ENCODE measurements around the gene CLEC2L. TPM values are rescaled to one million over a fixed set of nuclear protein-coding genes. Genes with fewer than 3 reads are reported as not detected.

The CLEC2L gene
- polyA plus RNA-seq, 1 of the 3 experiments (the other 2 are of a cell fraction) = not detected

DNA sequence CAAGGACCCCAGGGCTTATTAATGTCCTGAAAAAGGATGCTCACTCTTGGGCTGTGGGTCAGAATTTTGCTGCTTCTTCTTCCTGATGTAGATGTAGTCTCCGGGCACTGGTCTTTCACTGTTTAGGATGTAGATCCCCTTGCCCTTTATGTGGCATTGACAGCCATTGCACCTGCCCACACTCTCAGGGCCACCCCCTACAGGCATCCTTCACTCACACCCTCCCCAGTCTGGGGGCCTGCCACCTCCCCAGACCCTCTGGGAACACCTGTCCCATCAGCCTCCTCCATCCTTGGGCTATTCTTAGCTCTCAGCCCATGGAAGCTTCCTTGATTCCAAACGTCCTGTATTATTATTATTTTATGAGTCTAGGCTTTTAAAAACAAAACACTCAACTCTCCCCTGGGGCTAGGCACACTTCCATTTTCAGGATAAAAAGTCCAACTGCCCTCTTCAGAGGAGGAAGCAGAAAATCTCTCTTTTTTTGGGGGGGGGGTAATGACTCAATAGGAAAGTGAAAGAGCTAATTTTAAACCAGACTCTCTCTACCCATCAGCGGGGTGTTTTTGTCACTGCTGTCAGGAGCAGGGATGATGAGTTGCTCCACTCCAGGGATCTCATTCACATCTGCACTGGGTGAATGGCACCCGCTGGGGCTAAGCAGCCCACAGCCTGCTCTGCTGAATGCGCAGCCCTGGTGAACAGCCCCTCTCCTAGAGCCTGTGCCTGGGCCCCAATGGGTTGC lies 28.5 kb upstream of the CLEC2L start:
- Histone ChIP-seq H3F3A (replicated peaks; ENCODE audit: insufficient read depth) (no peaks in the 10 kb centered on the region), H3K9me3 (no peaks in the 10 kb centered on the region), H3K9ac (no peak overlapping the region), H3K9me2 (no peaks in the 10 kb centered on the region), H3K79me2 (ENCODE audit: insufficient read depth) (no peaks in the 10 kb centered on the region), H3K27ac (ENCODE audit: low read depth in 2 of 2, low read length in 1 of 2) (no peak overlapping the region), H3K4me3 (ENCODE audit: low read depth in 2 of 2, low read length in 1 of 2) (no peak overlapping the region), H3K4me1 (ENCODE audit: control insufficient read depth in 1 of 2, insufficient read depth in 2 of 2, low read depth in 1 of 2, low read length in 1 of 2) (0 out of 4 replicates have a peak, but pooled peaks cover 0 to 4% of the 10 kb centered on the region in 2 experiments), H2AFZ (ENCODE audit: low read depth) (no peak overlapping the region), H3K36me3 (replicated peaks in 1 of 2; ENCODE audit: control insufficient read depth in 1 of 2, insufficient read depth in 2 of 2, low read length in 1 of 2) (no peaks in the 10 kb centered on the region), H3K27me3 (ENCODE audit: insufficient read depth) (no peaks in the 10 kb centered on the region; the same call in 1 of the 2 replicates), H3K4me2 (no peak overlapping the region), H4K20me1 (ENCODE audit: insufficient read depth) (no peaks in the 10 kb centered on the region)
- no peak for DNase-seq
- ChIA-PET CTCF (interaction anchor here (0.6 to 1.6 kb wide), 4 partner anchors 82 to 507 kb away, joined by 3 to 5 read pairs (median 4); no protein-coding TSS in a partner anchor), POLR2A (no interaction called here)
- 57% methylated on average over 4 of the region's 5 CpGs for WGBS (ENCODE audit: low lambda C conversion rate)
- no peak for TF ChIP-seq RXRA (IDR thresholded peaks at IDR 0.05; ENCODE audit: borderline replicate concordance, low read depth)
- TF ChIP-seq, protein P1, sequence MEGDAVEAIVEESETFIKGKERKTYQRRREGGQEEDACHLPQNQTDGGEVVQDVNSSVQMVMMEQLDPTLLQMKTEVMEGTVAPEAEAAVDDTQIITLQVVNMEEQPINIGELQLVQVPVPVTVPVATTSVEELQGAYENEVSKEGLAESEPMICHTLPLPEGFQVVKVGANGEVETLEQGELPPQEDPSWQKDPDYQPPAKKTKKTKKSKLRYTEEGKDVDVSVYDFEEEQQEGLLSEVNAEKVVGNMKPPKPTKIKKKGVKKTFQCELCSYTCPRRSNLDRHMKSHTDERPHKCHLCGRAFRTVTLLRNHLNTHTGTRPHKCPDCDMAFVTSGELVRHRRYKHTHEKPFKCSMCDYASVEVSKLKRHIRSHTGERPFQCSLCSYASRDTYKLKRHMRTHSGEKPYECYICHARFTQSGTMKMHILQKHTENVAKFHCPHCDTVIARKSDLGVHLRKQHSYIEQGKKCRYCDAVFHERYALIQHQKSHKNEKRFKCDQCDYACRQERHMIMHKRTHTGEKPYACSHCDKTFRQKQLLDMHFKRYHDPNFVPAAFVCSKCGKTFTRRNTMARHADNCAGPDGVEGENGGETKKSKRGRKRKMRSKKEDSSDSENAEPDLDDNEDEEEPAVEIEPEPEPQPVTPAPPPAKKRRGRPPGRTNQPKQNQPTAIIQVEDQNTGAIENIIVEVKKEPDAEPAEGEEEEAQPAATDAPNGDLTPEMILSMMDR (IDR thresholded peaks at IDR 0.05) = no peak
- TF ChIP-seq MXI1 (IDR thresholded peaks at IDR 0.05; ENCODE audit: low read depth, low read length) = no peak
- TF ChIP-seq, protein P2, sequence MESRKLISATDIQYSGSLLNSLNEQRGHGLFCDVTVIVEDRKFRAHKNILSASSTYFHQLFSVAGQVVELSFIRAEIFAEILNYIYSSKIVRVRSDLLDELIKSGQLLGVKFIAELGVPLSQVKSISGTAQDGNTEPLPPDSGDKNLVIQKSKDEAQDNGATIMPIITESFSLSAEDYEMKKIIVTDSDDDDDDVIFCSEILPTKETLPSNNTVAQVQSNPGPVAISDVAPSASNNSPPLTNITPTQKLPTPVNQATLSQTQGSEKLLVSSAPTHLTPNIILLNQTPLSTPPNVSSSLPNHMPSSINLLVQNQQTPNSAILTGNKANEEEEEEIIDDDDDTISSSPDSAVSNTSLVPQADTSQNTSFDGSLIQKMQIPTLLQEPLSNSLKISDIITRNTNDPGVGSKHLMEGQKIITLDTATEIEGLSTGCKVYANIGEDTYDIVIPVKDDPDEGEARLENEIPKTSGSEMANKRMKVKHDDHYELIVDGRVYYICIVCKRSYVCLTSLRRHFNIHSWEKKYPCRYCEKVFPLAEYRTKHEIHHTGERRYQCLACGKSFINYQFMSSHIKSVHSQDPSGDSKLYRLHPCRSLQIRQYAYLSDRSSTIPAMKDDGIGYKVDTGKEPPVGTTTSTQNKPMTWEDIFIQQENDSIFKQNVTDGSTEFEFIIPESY (IDR thresholded peaks at IDR 0.05; ENCODE audit: borderline replicate concordance, low read depth) = no peak
- no peak for TF ChIP-seq EP300 (IDR thresholded peaks at IDR 0.05; ENCODE audit: borderline replicate concordance in 1 of 2, low read depth in 1 of 2, low read length in 1 of 2)
- TF ChIP-seq FOSL2 (IDR thresholded peaks at IDR 0.05; ENCODE audit: borderline replicate concordance, low read depth) = no peak
- TF ChIP-seq, protein P3, sequence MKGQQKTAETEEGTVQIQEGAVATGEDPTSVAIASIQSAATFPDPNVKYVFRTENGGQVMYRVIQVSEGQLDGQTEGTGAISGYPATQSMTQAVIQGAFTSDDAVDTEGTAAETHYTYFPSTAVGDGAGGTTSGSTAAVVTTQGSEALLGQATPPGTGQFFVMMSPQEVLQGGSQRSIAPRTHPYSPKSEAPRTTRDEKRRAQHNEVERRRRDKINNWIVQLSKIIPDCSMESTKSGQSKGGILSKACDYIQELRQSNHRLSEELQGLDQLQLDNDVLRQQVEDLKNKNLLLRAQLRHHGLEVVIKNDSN (IDR thresholded peaks at IDR 0.05; ENCODE audit: borderline replicate concordance, low read depth) = no peak
- no peak for TF ChIP-seq GABPA (IDR thresholded peaks at IDR 0.05; ENCODE audit: low read depth)
- TF ChIP-seq, protein P4, sequence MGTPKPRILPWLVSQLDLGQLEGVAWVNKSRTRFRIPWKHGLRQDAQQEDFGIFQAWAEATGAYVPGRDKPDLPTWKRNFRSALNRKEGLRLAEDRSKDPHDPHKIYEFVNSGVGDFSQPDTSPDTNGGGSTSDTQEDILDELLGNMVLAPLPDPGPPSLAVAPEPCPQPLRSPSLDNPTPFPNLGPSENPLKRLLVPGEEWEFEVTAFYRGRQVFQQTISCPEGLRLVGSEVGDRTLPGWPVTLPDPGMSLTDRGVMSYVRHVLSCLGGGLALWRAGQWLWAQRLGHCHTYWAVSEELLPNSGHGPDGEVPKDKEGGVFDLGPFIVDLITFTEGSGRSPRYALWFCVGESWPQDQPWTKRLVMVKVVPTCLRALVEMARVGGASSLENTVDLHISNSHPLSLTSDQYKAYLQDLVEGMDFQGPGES (IDR thresholded peaks at IDR 0.05; ENCODE audit: low read depth, low read length) = no peak
- no peak for TF ChIP-seq TAF1 (IDR thresholded peaks at IDR 0.05; ENCODE audit: borderline replicate concordance, low read depth, low read length)
- TF ChIP-seq, protein P5, sequence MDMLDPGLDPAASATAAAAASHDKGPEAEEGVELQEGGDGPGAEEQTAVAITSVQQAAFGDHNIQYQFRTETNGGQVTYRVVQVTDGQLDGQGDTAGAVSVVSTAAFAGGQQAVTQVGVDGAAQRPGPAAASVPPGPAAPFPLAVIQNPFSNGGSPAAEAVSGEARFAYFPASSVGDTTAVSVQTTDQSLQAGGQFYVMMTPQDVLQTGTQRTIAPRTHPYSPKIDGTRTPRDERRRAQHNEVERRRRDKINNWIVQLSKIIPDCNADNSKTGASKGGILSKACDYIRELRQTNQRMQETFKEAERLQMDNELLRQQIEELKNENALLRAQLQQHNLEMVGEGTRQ (IDR thresholded peaks at IDR 0.05; ENCODE audit: borderline replicate concordance, low read depth, low read length) = no peak
- no peak for TF ChIP-seq FOXM1 (IDR thresholded peaks at IDR 0.05; ENCODE audit: low read depth)
- no peak for TF ChIP-seq FOXJ3 (CRISPR knock-in tag; IDR thresholded peaks at IDR 0.05)
- no peak for TF ChIP-seq YY1 (IDR thresholded peaks at IDR 0.05; ENCODE audit: low read depth)
- no peak for TF ChIP-seq CHD2 (IDR thresholded peaks at IDR 0.05; ENCODE audit: low read length, partially characterized antibody)
- TF ChIP-seq POLR2AphosphoS5 (IDR thresholded peaks at IDR 0.05; ENCODE audit: low read depth, low read length) = no peak
- TF ChIP-seq SMC3 (IDR thresholded peaks at IDR 0.05; ENCODE audit: low read depth, low read length) = no peak
- TF ChIP-seq, protein P6, sequence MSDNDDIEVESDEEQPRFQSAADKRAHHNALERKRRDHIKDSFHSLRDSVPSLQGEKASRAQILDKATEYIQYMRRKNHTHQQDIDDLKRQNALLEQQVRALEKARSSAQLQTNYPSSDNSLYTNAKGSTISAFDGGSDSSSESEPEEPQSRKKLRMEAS (IDR thresholded peaks at IDR 0.05; ENCODE audit: low read depth) = no peak
